Lower leg skin (tissue), 3 donors: ENCODE data around the gene DGKA.
"Not testable (repeated sequence)": the region's sequence is repeated elsewhere in the genome, so short reads cannot be mapped to it uniquely, and the experiment has no call there.

Source experiments
- CTCF ChIP-seq, 3 donors: fragments of 450-650 bp; IDR thresholded peaks; one replicate each; pipeline ENCODE4 v1.5.1; 2016; ENCODE audit warnings: antibody characterized with exemption in 3 of 3, mild to moderate bottlenecking in 3 of 3, moderate library complexity in 2 of 3
- POLR2A ChIP-seq, 2 donors: fragments of 450-650 bp; IDR thresholded peaks; one replicate each; pipeline ENCODE4 v1.6.1; 2016 to 2017; ENCODE audit warnings: antibody characterized with exemption in 2 of 2, mild to moderate bottlenecking in 1 of 2, moderate library complexity in 1 of 2

GRCh38 chr12:55999522-55999921, 68.6 kb downstream of the DGKA start:
- TF ChIP-seq CTCF, POLR2A (IDR thresholded peaks at IDR 0.05): not testable (repeated sequence)
